ENCODE results near the gene LRGUK. TPM values are rescaled to one million over a fixed set of nuclear protein-coding genes. Genes with fewer than 3 reads are reported as not detected.

Gene LRGUK
- total and polyA plus RNA-seq, 2 experiments from 2014 or later: 2.4 to 7.1 TPM

DNA sequence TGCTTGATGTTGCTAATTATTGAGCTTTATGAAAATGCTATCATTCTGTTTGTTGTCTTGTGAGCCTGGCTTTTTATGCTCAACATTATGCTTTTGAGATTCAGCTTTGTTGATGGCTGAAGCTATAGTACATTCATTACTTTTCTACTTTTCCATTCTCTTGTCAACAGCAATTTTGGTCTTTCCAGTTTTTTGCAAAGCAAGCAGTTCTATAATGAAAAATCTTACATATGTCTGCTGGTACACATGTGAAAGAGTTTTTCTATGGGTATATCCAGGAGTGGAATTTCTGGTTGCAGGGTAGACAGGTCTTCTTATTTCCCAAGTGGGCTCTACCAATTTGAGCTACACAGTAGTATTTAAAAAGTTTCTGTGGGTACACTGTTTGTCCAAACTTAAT lies 152.8 kb downstream of the LRGUK start:
- no peak for DNase-seq (ENCODE audit: low spot score)
- H3K4me1 ChIP-seq (ENCODE audit: insufficient read depth): peaks cover 5% of the 10 kb centered on the region; the same call in 1 of the 2 replicates
- Mint-ChIP-seq H3K36me3 (ENCODE audit: low read depth) (no peaks in the 10 kb centered on the region), H3K27ac (no peak overlapping the region), H3K4me3 (no peak overlapping the region), H3K9me3 (no peaks in the 10 kb centered on the region), H3K27me3 (ENCODE audit: insufficient read depth, low read depth, poor library complexity) (no peaks in the 10 kb centered on the region), H3K4me1 (peaks cover 10% of the 10 kb centered on the region)
- no peak overlapping the region for H3K4me3 ChIP-seq
- H3K4me2 ChIP-seq: no peak overlapping the region
- no peaks in the 10 kb centered on the region for H3F3A ChIP-seq (replicated peaks; ENCODE audit: low read depth)
- H2AFZ ChIP-seq: no peak overlapping the region
- H3K27me3 ChIP-seq (ENCODE audit: insufficient read depth): no peaks in the 10 kb centered on the region
- no peaks in the 10 kb centered on the region for H3K36me3 ChIP-seq (ENCODE audit: insufficient read depth)
- H3K27ac ChIP-seq (ENCODE audit: low read depth): no peak overlapping the region
- H3K9me2 ChIP-seq (ENCODE audit: insufficient read depth): no peaks in the 10 kb centered on the region
- TF ChIP-seq ZNF331 (CRISPR knock-in tag; IDR thresholded peaks at IDR 0.05; ENCODE audit: low read depth) (no peak), EZH2 (IDR thresholded peaks at IDR 0.05; ENCODE audit: low read depth, unreplicated experiment) (no peak)
- H3K79me2 ChIP-seq (replicated peaks; ENCODE audit: insufficient read depth): no peaks in the 10 kb centered on the region
- no peak for ATAC-seq
- H4K20me1 ChIP-seq (replicated peaks; ENCODE audit: insufficient read depth): no peaks in the 10 kb centered on the region

DNA sequence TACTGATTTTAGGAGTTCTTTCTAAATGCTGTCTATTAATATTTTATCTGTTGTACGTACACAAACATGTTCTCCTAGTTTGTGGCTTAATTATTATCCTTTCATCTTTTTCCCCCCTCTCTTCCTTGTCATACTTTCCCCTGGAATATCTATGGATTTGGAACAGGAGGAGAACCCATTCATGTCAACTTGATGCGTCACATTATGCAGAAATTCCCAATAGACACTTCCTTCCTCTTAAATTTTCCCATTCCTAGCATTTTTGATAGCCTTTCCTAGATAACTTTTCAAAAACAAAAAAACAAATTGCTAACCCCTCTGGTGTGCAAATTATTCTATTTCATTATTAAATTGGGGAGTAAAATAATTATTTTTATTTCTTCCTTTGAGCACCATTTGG lies 153.4 kb downstream of the LRGUK start:
- H3K4me1 ChIP-seq (ENCODE audit: insufficient read depth): peaks cover 5% of the 10 kb centered on the region; the same call in 1 of the 2 replicates
- H3K36me3 ChIP-seq (ENCODE audit: insufficient read depth): no peaks in the 10 kb centered on the region
- no peaks in the 10 kb centered on the region for H3F3A ChIP-seq (replicated peaks; ENCODE audit: low read depth)
- no peak for DNase-seq (ENCODE audit: low spot score)
- H3K4me2 ChIP-seq: no peak overlapping the region
- no peak overlapping the region for H2AFZ ChIP-seq
- H3K9me2 ChIP-seq (ENCODE audit: insufficient read depth): no peaks in the 10 kb centered on the region
- H3K27ac Mint-ChIP-seq: no peak overlapping the region
- H3K36me3 Mint-ChIP-seq (ENCODE audit: low read depth): no peaks in the 10 kb centered on the region
- H3K27ac ChIP-seq (ENCODE audit: low read depth): no peak overlapping the region
- no peaks in the 10 kb centered on the region for H3K27me3 ChIP-seq (ENCODE audit: insufficient read depth)
- no peaks in the 10 kb centered on the region for H3K9me3 Mint-ChIP-seq
- no peak overlapping the region for H3K4me3 ChIP-seq
- H3K79me2 ChIP-seq (replicated peaks; ENCODE audit: insufficient read depth): no peaks in the 10 kb centered on the region
- H3K4me3 Mint-ChIP-seq: no peak overlapping the region
- no peaks in the 10 kb centered on the region for H4K20me1 ChIP-seq (replicated peaks; ENCODE audit: insufficient read depth)
- TF ChIP-seq EZH2 (IDR thresholded peaks at IDR 0.05; ENCODE audit: low read depth, unreplicated experiment): no peak
- TF ChIP-seq EZH2phosphoT487 (IDR thresholded peaks at IDR 0.05; ENCODE audit: unreplicated experiment): no peak
- TF ChIP-seq, protein P1, sequence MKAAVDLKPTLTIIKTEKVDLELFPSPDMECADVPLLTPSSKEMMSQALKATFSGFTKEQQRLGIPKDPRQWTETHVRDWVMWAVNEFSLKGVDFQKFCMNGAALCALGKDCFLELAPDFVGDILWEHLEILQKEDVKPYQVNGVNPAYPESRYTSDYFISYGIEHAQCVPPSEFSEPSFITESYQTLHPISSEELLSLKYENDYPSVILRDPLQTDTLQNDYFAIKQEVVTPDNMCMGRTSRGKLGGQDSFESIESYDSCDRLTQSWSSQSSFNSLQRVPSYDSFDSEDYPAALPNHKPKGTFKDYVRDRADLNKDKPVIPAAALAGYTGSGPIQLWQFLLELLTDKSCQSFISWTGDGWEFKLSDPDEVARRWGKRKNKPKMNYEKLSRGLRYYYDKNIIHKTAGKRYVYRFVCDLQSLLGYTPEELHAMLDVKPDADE (IDR thresholded peaks at IDR 0.05): no peak
- ATAC-seq: no peak
- peaks cover 10% of the 10 kb centered on the region for H3K4me1 Mint-ChIP-seq
- no peaks in the 10 kb centered on the region for H3K27me3 Mint-ChIP-seq (ENCODE audit: insufficient read depth, low read depth, poor library complexity)

DNA sequence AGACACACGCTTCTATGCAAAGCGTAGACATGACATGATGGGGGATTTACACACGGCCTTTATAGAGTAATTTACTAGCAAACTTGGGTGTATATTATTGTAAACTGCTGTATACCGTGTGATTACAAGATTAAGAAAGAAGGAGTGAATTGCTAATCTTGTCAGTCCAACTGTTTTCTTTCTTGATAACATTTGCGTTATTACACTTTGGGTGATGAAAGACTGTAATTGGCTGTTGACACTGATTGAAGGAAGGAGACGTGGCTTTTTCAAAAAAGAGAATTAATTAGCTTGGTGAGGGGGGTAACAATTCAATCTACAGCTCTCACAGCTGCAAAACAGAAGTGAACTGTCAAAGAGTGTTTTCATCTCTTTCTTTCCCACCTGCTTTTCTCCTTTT lies 156.9 kb downstream of the LRGUK start:
- no peak overlapping the region for H3K27ac Mint-ChIP-seq
- TF ChIP-seq EZH2 (IDR thresholded peaks at IDR 0.05; ENCODE audit: low read depth, unreplicated experiment) (no peak), ZNF331 (CRISPR knock-in tag; IDR thresholded peaks at IDR 0.05; ENCODE audit: low read depth) (no peak), EZH2phosphoT487 (IDR thresholded peaks at IDR 0.05; ENCODE audit: unreplicated experiment) (no peak), CREB1 (CRISPR knock-in tag; IDR thresholded peaks at IDR 0.05; ENCODE audit: low read depth) (no peak), ZNF114 (CRISPR knock-in tag; IDR thresholded peaks at IDR 0.05) (no peak)
- TF ChIP-seq, protein P2, sequence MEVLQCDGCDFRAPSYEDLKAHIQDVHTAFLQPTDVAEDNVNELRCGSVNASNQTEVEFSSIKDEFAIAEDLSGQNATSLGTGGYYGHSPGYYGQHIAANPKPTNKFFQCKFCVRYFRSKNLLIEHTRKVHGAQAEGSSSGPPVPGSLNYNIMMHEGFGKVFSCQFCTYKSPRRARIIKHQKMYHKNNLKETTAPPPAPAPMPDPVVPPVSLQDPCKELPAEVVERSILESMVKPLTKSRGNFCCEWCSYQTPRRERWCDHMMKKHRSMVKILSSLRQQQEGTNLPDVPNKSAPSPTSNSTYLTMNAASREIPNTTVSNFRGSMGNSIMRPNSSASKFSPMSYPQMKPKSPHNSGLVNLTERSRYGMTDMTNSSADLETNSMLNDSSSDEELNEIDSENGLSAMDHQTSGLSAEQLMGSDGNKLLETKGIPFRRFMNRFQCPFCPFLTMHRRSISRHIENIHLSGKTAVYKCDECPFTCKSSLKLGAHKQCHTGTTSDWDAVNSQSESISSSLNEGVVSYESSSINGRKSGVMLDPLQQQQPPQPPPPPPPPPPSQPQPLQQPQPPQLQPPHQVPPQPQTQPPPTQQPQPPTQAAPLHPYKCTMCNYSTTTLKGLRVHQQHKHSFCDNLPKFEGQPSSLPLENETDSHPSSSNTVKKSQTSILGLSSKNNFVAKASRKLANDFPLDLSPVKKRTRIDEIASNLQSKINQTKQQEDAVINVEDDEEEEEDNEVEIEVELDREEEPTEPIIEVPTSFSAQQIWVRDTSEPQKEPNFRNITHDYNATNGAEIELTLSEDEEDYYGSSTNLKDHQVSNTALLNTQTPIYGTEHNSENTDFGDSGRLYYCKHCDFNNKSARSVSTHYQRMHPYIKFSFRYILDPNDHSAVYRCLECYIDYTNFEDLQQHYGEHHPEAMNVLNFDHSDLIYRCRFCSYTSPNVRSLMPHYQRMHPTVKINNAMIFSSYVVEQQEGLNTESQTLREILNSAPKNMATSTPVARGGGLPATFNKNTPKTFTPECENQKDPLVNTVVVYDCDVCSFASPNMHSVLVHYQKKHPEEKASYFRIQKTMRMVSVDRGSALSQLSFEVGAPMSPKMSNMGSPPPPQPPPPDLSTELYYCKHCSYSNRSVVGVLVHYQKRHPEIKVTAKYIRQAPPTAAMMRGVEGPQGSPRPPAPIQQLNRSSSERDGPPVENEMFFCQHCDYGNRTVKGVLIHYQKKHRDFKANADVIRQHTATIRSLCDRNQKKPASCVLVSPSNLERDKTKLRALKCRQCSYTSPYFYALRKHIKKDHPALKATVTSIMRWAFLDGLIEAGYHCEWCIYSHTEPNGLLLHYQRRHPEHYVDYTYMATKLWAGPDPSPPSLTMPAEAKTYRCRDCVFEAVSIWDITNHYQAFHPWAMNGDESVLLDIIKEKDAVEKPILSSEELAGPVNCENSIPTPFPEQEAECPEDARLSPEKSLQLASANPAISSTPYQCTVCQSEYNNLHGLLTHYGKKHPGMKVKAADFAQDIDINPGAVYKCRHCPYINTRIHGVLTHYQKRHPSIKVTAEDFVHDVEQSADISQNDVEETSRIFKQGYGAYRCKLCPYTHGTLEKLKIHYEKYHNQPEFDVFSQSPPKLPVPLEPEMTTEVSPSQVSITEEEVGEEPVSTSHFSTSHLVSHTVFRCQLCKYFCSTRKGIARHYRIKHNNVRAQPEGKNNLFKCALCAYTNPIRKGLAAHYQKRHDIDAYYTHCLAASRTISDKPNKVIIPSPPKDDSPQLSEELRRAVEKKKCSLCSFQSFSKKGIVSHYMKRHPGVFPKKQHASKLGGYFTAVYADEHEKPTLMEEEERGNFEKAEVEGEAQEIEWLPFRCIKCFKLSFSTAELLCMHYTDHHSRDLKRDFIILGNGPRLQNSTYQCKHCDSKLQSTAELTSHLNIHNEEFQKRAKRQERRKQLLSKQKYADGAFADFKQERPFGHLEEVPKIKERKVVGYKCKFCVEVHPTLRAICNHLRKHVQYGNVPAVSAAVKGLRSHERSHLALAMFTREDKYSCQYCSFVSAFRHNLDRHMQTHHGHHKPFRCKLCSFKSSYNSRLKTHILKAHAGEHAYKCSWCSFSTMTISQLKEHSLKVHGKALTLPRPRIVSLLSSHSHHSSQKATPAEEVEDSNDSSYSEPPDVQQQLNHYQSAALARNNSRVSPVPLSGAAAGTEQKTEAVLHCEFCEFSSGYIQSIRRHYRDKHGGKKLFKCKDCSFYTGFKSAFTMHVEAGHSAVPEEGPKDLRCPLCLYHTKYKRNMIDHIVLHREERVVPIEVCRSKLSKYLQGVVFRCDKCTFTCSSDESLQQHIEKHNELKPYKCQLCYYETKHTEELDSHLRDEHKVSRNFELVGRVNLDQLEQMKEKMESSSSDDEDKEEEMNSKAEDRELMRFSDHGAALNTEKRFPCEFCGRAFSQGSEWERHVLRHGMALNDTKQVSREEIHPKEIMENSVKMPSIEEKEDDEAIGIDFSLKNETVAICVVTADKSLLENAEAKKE (CRISPR knock-in tag; IDR thresholded peaks at IDR 0.05): no peak
- ATAC-seq (no peak), DNase-seq (ENCODE audit: low spot score) (no peak)
- H3K9me2 ChIP-seq (ENCODE audit: insufficient read depth): no peaks in the 10 kb centered on the region
- H3K36me3 Mint-ChIP-seq (ENCODE audit: low read depth): no peaks in the 10 kb centered on the region
- no peak overlapping the region for H3K4me3 Mint-ChIP-seq
- H3K27ac ChIP-seq (ENCODE audit: low read depth): no peak overlapping the region
- no peak overlapping the region for H3K4me3 ChIP-seq
- no peaks in the 10 kb centered on the region for H3K4me1 Mint-ChIP-seq
- H3K79me2 ChIP-seq (replicated peaks; ENCODE audit: insufficient read depth): no peaks in the 10 kb centered on the region
- H3K27me3 ChIP-seq (ENCODE audit: insufficient read depth): no peaks in the 10 kb centered on the region
- H2AFZ ChIP-seq: no peak overlapping the region
- H3K4me2 ChIP-seq: no peak overlapping the region
- H3K36me3 ChIP-seq (ENCODE audit: insufficient read depth): no peaks in the 10 kb centered on the region
- no peaks in the 10 kb centered on the region for H4K20me1 ChIP-seq (replicated peaks; ENCODE audit: insufficient read depth)
- no peaks in the 10 kb centered on the region for H3K4me1 ChIP-seq (ENCODE audit: insufficient read depth)
- no peaks in the 10 kb centered on the region for H3K9me3 Mint-ChIP-seq
- H3F3A ChIP-seq (replicated peaks; ENCODE audit: low read depth): no peaks in the 10 kb centered on the region
- no peaks in the 10 kb centered on the region for H3K27me3 Mint-ChIP-seq (ENCODE audit: insufficient read depth, low read depth, poor library complexity)
